NCI-H2171 (cell line): ENCODE data around the gene QKI.

Experiments used
- DNase-seq: peaks from one replicate; lab custom pipeline; 2025; lab: John Stamatoyannopoulos, UW

The QKI gene

GRCh38 chr6:163489584-163489983, 75.1 kb downstream of the QKI start:
- no peak for DNase-seq

GRCh38 chr6:163490826-163491577, 76.5 kb downstream of the QKI start:
- DNase-seq = no peak

- no peak for DNase-seq
Observed at GRCh38 chr6:163491737-163492300, 77.3 kb downstream of the QKI start.

GRCh38 chr6:163494279-163494727, 79.8 kb downstream of the QKI start:
- DNase-seq = no peak

GRCh38 chr6:163496205-163496604, 81.7 kb downstream of the QKI start:
- DNase-seq = no peak

GRCh38 chr6:163500105-163500504, 85.6 kb downstream of the QKI start:
- DNase-seq = no peak

GRCh38 chr6:163501026-163501425, 86.5 kb downstream of the QKI start:
- no peak for DNase-seq

GRCh38 chr6:163501439-163501838, 86.9 kb downstream of the QKI start:
- DNase-seq = no peak

- DNase-seq = no peak
Observed at GRCh38 chr6:163504984-163505640, 90.6 kb downstream of the QKI start.

GRCh38 chr6:163507965-163508364, 93.4 kb downstream of the QKI start:
- no peak for DNase-seq

GRCh38 chr6:163513003-163513402, 98.5 kb downstream of the QKI start:
- DNase-seq = no peak

GRCh38 chr6:163513570-163514166, 99.2 kb downstream of the QKI start:
- DNase-seq = no peak

- DNase-seq = no peak
Observed at GRCh38 chr6:163516908-163517307, 102.4 kb downstream of the QKI start.

- DNase-seq = no peak
Observed at GRCh38 chr6:163520956-163521355, 106.4 kb downstream of the QKI start.

GRCh38 chr6:163522033-163522432, 107.5 kb downstream of the QKI start:
- DNase-seq = no peak

- no peak for DNase-seq
Observed at GRCh38 chr6:163525926-163526325, 111.4 kb downstream of the QKI start.

GRCh38 chr6:163526346-163526745, 111.8 kb downstream of the QKI start:
- DNase-seq = no peak

GRCh38 chr6:163527291-163527690, 112.8 kb downstream of the QKI start:
- DNase-seq = no peak

GRCh38 chr6:163529605-163530004, 115.1 kb downstream of the QKI start:
- no peak for DNase-seq

GRCh38 chr6:163530406-163530805, 115.9 kb downstream of the QKI start:
- no peak for DNase-seq

- DNase-seq = no peak
Observed at GRCh38 chr6:163531122-163531521, 116.6 kb downstream of the QKI start.

GRCh38 chr6:163532526-163533078, 118.1 kb downstream of the QKI start:
- DNase-seq = no peak

GRCh38 chr6:163533443-163533842, 118.9 kb downstream of the QKI start:
- peak; percentile 55 for DNase-seq
